ENCODE results near the gene FYB1.

FYB1 gene

GRCh38 chr5:39158786-39159185 lies 60.6 kb downstream of the FYB1 start:
- no peak for TF ChIP-seq CTCF (conservative IDR thresholded peaks at IDR 0.05)
- H3K27ac ChIP-seq, result no peak overlapping the region

- no peak for TF ChIP-seq CTCF (conservative IDR thresholded peaks at IDR 0.05)
- no peak overlapping the region for H3K27ac ChIP-seq
Measured at GRCh38 chr5:39158127-39158593, 61.2 kb downstream of the FYB1 start.

DNA sequence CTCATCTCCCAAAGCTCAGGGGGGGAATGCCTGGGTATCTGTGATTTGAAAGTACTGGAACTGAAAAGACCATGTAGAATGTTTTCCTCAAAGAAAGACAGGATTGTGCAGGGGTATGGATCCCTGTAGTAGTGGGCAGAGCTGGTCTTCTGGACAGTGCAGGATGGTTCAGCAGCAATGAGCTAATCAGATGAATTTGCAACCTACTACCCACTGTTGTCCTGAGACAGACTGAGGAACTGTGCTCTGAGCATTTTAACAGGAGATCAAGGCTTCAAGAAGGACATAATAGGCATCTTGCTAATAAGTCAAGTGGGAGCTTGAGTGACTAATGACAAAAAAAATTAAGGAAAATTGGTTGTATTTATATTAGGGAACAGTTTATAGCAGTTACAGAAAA lies 61.7 kb downstream of the FYB1 start:
- H3K27ac ChIP-seq, result no peak overlapping the region
- TF ChIP-seq CTCF (conservative IDR thresholded peaks at IDR 0.05), result no peak

DNA sequence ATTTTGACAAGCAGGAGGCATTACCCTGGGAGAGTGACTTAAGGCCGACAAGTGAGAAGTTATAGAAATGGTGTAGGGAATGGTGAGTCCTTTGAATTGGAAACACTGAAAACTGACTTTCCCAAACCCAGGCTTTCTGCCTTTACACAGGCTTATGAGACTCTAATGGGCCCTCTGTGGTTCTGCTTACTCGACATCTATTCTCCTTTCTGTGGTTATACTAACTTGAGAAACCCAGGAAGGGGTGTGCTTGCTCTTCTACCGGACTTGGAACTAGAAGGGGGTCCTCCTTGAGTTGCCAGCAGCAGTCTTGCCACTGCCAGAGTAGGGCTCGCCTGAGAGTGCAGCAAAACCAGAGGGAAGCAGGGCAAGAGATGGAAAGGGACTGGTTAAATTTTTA lies 63.3 kb downstream of the FYB1 start:
- no peak overlapping the region for H3K27ac ChIP-seq
- no peak for TF ChIP-seq CTCF (conservative IDR thresholded peaks at IDR 0.05)

- no peak overlapping the region for H3K27ac ChIP-seq
- no peak for TF ChIP-seq CTCF (conservative IDR thresholded peaks at IDR 0.05)
Measured at GRCh38 chr5:39151745-39152144, 67.6 kb downstream of the FYB1 start.

DNA sequence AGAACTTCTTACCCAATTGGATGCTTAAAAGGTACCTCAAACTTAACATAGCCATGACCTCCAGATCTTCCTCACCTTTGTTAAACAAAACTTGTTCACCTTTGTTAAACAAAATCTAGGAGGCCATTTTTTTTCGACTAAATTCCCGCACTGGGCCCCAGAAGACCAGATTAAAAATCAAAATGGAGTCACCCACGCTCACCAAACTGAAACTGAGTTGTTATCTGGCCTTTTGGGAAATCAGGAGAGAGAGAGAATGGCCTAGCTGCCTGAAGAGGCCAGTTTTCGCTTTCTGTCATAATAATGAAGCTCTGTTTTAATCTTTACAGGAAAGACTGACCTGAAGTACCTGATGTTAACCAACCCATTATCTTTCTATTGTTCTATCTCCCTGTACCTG lies 69.4 kb downstream of the FYB1 start:
- TF ChIP-seq CTCF (conservative IDR thresholded peaks at IDR 0.05), result no peak
- H3K27ac ChIP-seq, result no peak overlapping the region

- TF ChIP-seq CTCF (conservative IDR thresholded peaks at IDR 0.05), result peak; percentile 61
- H3K27ac ChIP-seq, result no peak overlapping the region
Measured at GRCh38 chr5:39148983-39149534, 70.3 kb downstream of the FYB1 start.
